Activated naive CD8-positive, alpha-beta T cell treated with anti-CD3 and anti-CD28 coated beads, Interleukin-2, amount 10 ng/mL, durations not matched to agents 7 days and 5 days (primary cell): ENCODE measurements around the gene TRIM66. TPM values are rescaled to one million over a fixed set of nuclear protein-coding genes. Genes with fewer than 3 reads are reported as not detected.
"Not testable (repeated sequence)": the region's sequence is repeated elsewhere in the genome, so short reads cannot be mapped to it uniquely, and the experiment has no call there.

Experiments
- ATAC-seq: fragments of 150-1000 bp; cut with Tn5 transposase; one replicate; pipeline ENCODE4 v1.10.0; 2021; ENCODE audit warnings: low read depth, moderate library complexity
- POLR2A ChIA-PET: fragments of 350-600 bp; sonication (Branson Sonifier 250); formaldehyde crosslinking; loops from one replicate; lab custom pipeline; 2021; ENCODE audit warnings: antibody characterized with exemption; lab: Charles Lee
- DNase-seq: peaks from one replicate; pipeline ENCODE4 v3.0.0; 2021
- H3K27ac Mint-ChIP-seq: one replicate; pipeline ENCODE4 v1.8.0; 2022; ENCODE audit warnings: mild to moderate bottlenecking, mixed read lengths
- H3K27me3 Mint-ChIP-seq: one replicate; pipeline ENCODE4 v1.8.0; 2022; ENCODE audit warnings: mild to moderate bottlenecking, moderate library complexity, mixed read lengths
- H3K36me3 Mint-ChIP-seq: one replicate; pipeline ENCODE4 v1.8.0; 2021; ENCODE audit warnings: mild to moderate bottlenecking, mixed read lengths
- H3K4me1 Mint-ChIP-seq: one replicate; pipeline ENCODE4 v1.8.0; 2021; ENCODE audit warnings: mixed read lengths
- H3K4me3 Mint-ChIP-seq: one replicate; pipeline ENCODE4 v1.8.0; 2022; ENCODE audit warnings: mild to moderate bottlenecking, moderate library complexity, mixed read lengths
- H3K9me3 Mint-ChIP-seq: one replicate; pipeline ENCODE4 v1.8.0; 2021; ENCODE audit warnings: mixed read lengths
- total RNA-seq, 2 experiments: library from RNA; stranded (reverse); gene quantifications; one replicate each; pipeline ENCODE4 v1.2.3, GENCODE V29; 2021

Gene TRIM66
- total RNA-seq, 2 experiments from 2014 or later: 35.3 to 35.8 TPM

GRCh38 chr11:8681837-8682302, 595 bp downstream of the TRIM66 start:
- POLR2A ChIA-PET: interaction anchor here (0.6 to 3.1 kb wide), 23 partner anchors 9 to 695 kb away, joined by 3 to 28 read pairs (median 5); partner anchors contain the start of genes AKIP1, EIF3F, STK33 and TMEM9B
- Mint-ChIP-seq H3K4me3 (peak overlapping the region; percentile 98), H3K4me1 (peaks cover 39% of the 10 kb centered on the region), H3K9me3 (peaks cover 1% of the 10 kb centered on the region), H3K27me3 (no peaks in the 10 kb centered on the region), H3K36me3 (peaks cover 41% of the 10 kb centered on the region), H3K27ac (peak overlapping the region; percentile 92)
- ATAC-seq (no peak), DNase-seq (no peak)

GRCh38 chr11:8679006-8679405, 3.5 kb downstream of the TRIM66 start:
- H3K36me3 Mint-ChIP-seq: peaks cover 29% of the 10 kb centered on the region
- no peak overlapping the region for H3K4me3 Mint-ChIP-seq
- ATAC-seq (no peak), DNase-seq (no peak)
- no peaks in the 10 kb centered on the region for H3K27me3 Mint-ChIP-seq
- H3K9me3 Mint-ChIP-seq: peaks cover 1% of the 10 kb centered on the region
- no peak overlapping the region for H3K27ac Mint-ChIP-seq
- POLR2A ChIA-PET: no interaction called here
- peaks cover 22% of the 10 kb centered on the region for H3K4me1 Mint-ChIP-seq

DNA sequence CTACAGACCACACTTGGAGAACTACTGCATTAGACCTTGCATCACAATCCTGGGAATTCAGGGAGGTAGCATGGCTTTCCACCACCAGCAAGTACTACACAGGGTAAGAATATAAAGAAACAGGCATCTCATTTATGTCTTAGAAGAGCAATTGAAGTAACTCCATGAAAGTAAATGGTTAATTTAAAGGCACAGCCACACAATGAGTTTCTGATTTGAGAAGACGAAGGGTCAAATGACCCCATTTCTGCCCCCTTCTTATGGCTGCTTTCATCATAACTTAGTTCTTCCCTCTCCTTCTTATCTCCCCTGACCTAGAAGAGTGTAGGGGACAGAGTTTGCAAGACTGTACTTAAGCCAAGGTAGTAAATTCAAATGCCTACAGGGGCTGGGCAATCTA, 6.0 kb downstream of the TRIM66 start:
- peaks cover 1% of the 10 kb centered on the region for H3K9me3 Mint-ChIP-seq
- no peak overlapping the region for H3K4me3 Mint-ChIP-seq
- H3K27me3 Mint-ChIP-seq: no peaks in the 10 kb centered on the region
- ATAC-seq: no peak
- H3K27ac Mint-ChIP-seq: no peak overlapping the region
- POLR2A ChIA-PET: no interaction called here
- peaks cover 29% of the 10 kb centered on the region for H3K36me3 Mint-ChIP-seq
- no peak for DNase-seq
- H3K4me1 Mint-ChIP-seq: peaks cover 20% of the 10 kb centered on the region

DNA sequence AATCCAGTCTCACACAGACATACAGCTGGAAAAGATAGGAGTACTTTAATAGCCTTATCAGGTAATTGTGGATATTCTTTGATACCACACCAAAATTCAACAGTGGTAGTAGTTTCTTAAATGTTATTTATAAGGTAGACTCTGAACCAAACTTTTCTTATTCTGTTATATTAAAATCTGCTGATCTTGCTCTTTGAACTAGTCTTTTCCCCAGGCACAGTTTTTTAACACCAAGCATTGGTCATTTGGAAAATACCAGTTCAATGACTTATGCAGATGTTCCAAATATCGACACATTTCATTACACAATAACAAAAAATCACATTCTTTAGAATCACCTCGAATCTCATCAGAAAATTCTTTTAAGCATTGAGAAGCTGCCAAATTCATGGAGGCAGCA, 7.6 kb downstream of the TRIM66 start:
- no peaks in the 10 kb centered on the region for H3K27me3 Mint-ChIP-seq
- no peak for ATAC-seq
- no peak overlapping the region for H3K27ac Mint-ChIP-seq
- POLR2A ChIA-PET: interaction anchor here (4.5 kb wide), 1 partner anchor 8 kb away, joined by 28 read pairs; the partner anchor contains the start of genes RPL27A and TRIM66
- no peaks in the 10 kb centered on the region for H3K9me3 Mint-ChIP-seq
- H3K4me1 Mint-ChIP-seq: peaks cover 9% of the 10 kb centered on the region
- no peak for DNase-seq
- H3K36me3 Mint-ChIP-seq: peaks cover 23% of the 10 kb centered on the region
- no peak overlapping the region for H3K4me3 Mint-ChIP-seq

GRCh38 chr11:8672346-8672745, 10.1 kb downstream of the TRIM66 start:
- Mint-ChIP-seq H3K4me1 (peaks cover 5% of the 10 kb centered on the region), H3K36me3 (peaks cover 20% of the 10 kb centered on the region), H3K4me3 (no peak overlapping the region), H3K27ac (peak overlapping the region; percentile 12), H3K27me3 (no peaks in the 10 kb centered on the region), H3K9me3 (no peaks in the 10 kb centered on the region)
- ATAC-seq (no peak), DNase-seq (no peak)
- POLR2A ChIA-PET: interaction anchor here (0.7 to 4.5 kb wide), 4 partner anchors 11 to 374 kb away, joined by 3 to 28 read pairs (median 4); partner anchors contain the start of genes RPL27A and TRIM66

DNA sequence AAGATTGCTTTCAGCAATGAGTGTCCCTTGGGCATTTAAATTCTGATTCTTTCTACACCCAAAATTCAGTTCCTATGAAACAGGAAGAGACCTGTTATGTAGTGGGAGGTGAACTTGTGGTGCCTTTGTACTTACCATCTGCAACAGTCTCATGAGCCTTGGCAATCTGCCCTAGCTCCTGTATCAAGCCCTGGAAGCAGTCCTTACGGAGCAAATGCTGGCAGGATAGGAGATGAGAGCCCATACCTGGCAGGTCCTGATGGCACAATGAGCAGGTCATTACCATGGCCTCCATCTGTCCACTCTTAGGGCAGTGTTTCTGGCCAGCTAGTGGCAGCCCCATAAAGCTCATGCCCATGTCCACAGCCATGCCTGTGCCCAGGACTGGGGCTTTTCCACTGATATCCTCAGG, 10.8 kb downstream of the TRIM66 start:
- DNase-seq (no peak), ATAC-seq (no peak)
- Mint-ChIP-seq H3K9me3 (no peaks in the 10 kb centered on the region), H3K4me1 (peaks cover 5% of the 10 kb centered on the region), H3K27ac (peak overlapping the region; percentile 22), H3K27me3 (no peaks in the 10 kb centered on the region), H3K4me3 (no peak overlapping the region), H3K36me3 (peaks cover 20% of the 10 kb centered on the region)
- POLR2A ChIA-PET: interaction anchor here (0.7 to 4.5 kb wide), 3 partner anchors 11 to 373 kb away, joined by 3 to 28 read pairs (median 6); partner anchors contain the start of genes RPL27A and TRIM66

DNA sequence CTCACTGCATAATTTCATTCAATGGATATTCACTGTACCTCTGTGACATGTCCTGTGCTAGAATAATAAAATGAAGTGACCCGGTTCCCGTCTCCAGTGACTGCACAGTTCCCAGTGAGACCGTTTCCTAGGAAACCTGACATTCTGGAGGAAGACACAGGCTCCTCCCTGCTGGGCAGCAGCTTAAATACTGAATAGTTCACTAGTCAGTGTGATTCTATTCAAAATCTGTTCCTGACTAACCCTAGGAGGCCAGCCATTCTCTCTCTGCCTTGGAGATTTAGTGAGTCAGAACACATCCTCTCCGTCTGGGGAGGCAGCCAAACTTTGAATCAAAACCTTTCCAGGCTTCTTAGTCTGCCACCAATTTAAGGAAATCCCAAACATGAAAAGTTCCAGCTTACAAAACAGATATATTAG, 11.3 kb downstream of the TRIM66 start:
- no peak for DNase-seq
- peaks cover 22% of the 10 kb centered on the region for H3K36me3 Mint-ChIP-seq
- H3K27ac Mint-ChIP-seq: peak overlapping the region; percentile 22
- no peak overlapping the region for H3K4me3 Mint-ChIP-seq
- no peaks in the 10 kb centered on the region for H3K9me3 Mint-ChIP-seq
- POLR2A ChIA-PET: interaction anchor here (1.1 to 4.5 kb wide), 2 partner anchors 12 kb away, joined by 6 to 28 read pairs; partner anchors contain the start of genes RPL27A and TRIM66
- H3K4me1 Mint-ChIP-seq: peaks cover 5% of the 10 kb centered on the region
- ATAC-seq: no peak
- no peaks in the 10 kb centered on the region for H3K27me3 Mint-ChIP-seq

- H3K27me3 Mint-ChIP-seq, H3K4me1 Mint-ChIP-seq, DNase-seq, ATAC-seq, POLR2A ChIA-PET, H3K27ac Mint-ChIP-seq, H3K4me3 Mint-ChIP-seq, H3K9me3 Mint-ChIP-seq: not testable (repeated sequence)
- peaks cover 22% of the 10 kb centered on the region for H3K36me3 Mint-ChIP-seq
Measured at GRCh38 chr11:8670081-8670480, 12.4 kb downstream of the TRIM66 start.

GRCh38 chr11:8665222-8665621, 17.2 kb downstream of the TRIM66 start:
- no peaks in the 10 kb centered on the region for H3K27me3 Mint-ChIP-seq
- ATAC-seq (no peak), DNase-seq (no peak)
- peaks cover 16% of the 10 kb centered on the region for H3K36me3 Mint-ChIP-seq
- POLR2A ChIA-PET: no interaction called here
- no peaks in the 10 kb centered on the region for H3K9me3 Mint-ChIP-seq
- peaks cover 3% of the 10 kb centered on the region for H3K4me1 Mint-ChIP-seq
- H3K27ac Mint-ChIP-seq: peak overlapping the region; percentile 23
- no peak overlapping the region for H3K4me3 Mint-ChIP-seq

DNA sequence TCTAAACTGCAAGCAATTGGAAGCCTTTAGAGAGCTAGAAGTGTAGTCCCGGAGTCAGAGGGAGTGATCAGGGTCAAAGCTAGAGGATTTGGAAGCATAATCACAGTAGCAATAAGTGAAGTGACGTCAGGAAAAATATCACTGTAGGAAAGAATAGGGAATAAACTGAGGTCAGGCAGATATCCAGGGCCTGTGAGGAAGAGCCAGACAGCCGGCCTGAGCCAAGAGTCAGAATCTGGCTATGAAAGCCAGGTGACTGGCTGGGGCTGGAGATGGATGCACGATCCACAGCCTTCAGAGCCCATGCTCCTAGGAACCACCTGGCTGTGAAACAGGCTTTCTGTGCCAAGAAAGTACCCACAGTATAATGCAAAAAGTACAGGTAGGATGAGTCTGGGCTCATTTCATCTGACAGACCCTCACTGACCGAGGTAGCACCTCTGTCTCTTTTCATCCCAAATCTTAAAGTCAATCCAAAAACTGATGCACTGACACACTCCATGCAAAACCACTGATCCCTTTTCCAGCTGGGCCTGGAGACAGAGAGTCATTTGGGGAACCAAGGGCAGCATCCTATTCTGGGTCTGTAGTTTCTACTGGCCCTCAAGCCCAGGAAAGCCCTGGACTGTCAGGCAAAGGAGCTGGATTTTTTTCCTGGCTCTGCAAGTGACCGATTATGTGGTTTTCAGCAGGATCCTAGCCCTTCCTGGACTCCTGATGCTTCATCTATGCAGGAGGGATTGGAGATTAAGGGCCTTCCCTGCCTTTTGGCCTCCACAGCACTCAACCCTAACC, 21.3 kb downstream of the TRIM66 start:
- POLR2A ChIA-PET: no interaction called here
- DNase-seq (no peak), ATAC-seq (no peak)
- Mint-ChIP-seq H3K4me1 (peaks cover 4% of the 10 kb centered on the region), H3K9me3 (no peaks in the 10 kb centered on the region), H3K36me3 (peaks cover 10% of the 10 kb centered on the region), H3K4me3 (no peak overlapping the region), H3K27ac (no peak overlapping the region), H3K27me3 (no peaks in the 10 kb centered on the region)

GRCh38 chr11:8658321-8659057, 24.0 kb downstream of the TRIM66 start:
- Mint-ChIP-seq H3K4me1 (peaks cover 4% of the 10 kb centered on the region), H3K27me3 (no peaks in the 10 kb centered on the region), H3K36me3 (peaks cover 12% of the 10 kb centered on the region), H3K4me3 (no peak overlapping the region), H3K27ac (no peak overlapping the region), H3K9me3 (no peaks in the 10 kb centered on the region)
- DNase-seq (no peak), ATAC-seq (no peak)
- POLR2A ChIA-PET: interaction anchor here (3.7 kb wide), 1 partner anchor 24 kb away, joined by 13 read pairs; the partner anchor contains the start of genes RPL27A and TRIM66

DNA sequence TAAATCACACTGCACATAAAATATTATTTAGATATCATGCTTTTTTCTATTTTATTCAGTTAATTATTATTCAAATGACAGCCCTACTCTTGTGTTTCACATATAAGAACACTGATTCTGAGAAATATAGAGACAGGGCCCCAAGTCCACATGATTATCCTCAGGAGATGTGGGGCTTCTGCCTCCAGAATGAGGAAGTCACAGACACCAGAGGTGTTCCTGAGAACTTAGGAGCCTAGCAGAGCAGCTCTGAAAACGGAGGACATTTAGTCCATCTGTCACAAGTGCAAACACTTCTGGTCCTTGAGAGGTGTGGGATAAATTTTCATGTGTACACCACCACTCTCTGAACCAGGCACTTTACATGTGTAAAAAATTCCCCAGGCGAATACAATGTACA, 26.2 kb downstream of the TRIM66 start:
- POLR2A ChIA-PET: interaction anchor here (3.7 kb wide), 1 partner anchor 27 kb away, joined by 13 read pairs; the partner anchor contains the start of genes RPL27A and TRIM66
- ATAC-seq: no peak
- H3K4me3 Mint-ChIP-seq: no peak overlapping the region
- DNase-seq: no peak
- H3K27ac Mint-ChIP-seq: no peak overlapping the region
- peaks cover 12% of the 10 kb centered on the region for H3K36me3 Mint-ChIP-seq
- no peaks in the 10 kb centered on the region for H3K9me3 Mint-ChIP-seq
- peaks cover 4% of the 10 kb centered on the region for H3K4me1 Mint-ChIP-seq
- H3K27me3 Mint-ChIP-seq: no peaks in the 10 kb centered on the region

- no peak for ATAC-seq
- Mint-ChIP-seq H3K4me1 (peaks cover 2% of the 10 kb centered on the region), H3K9me3 (no peaks in the 10 kb centered on the region), H3K36me3 (peaks cover 18% of the 10 kb centered on the region), H3K4me3 (no peak overlapping the region), H3K27ac (no peak overlapping the region), H3K27me3 (no peaks in the 10 kb centered on the region)
- no peak for DNase-seq
- POLR2A ChIA-PET: no interaction called here
Measured at GRCh38 chr11:8654503-8654902, 28.0 kb downstream of the TRIM66 start.
